GM23338 (cell line): ENCODE measurements around the gene ZBED5.

Experiments
- CTCF ChIP-seq, 2 experiments: fragments of 200-600 bp in 1 of 2; sonication (generic) in 1 of 2; conservative IDR thresholded peaks; 2 replicates each; pipeline versions ENCODE4 v1.5.1 to v1.6.1; 2016 to 2017; ENCODE audit warnings: antibody characterized with exemption in 2 of 2, low read depth in 2 of 2, mild to moderate bottlenecking in 2 of 2, moderate library complexity in 1 of 2
- EZH2 ChIP-seq: fragments of 200-600 bp; sonication (generic); IDR thresholded peaks from one replicate; pipeline ENCODE4 v1.8.0; 2017; ENCODE audit warnings: antibody characterized with exemption, mild to moderate bottlenecking, low read depth; ENCODE audit not compliant: unreplicated experiment
- POLR2AphosphoS5 ChIP-seq: IDR thresholded peaks from 2 replicates; pipeline ENCODE4 v1.6.1; 2016; ENCODE audit warnings: antibody characterized with exemption, low read depth

GRCh38 chr11:10898003-10898762, 40.3 kb upstream of the ZBED5 start:
- TF ChIP-seq CTCF (conservative IDR thresholded peaks at IDR 0.05; ENCODE audit: low read depth in 2 of 2): no peak
- TF ChIP-seq EZH2: no peak
- no peak for TF ChIP-seq POLR2AphosphoS5
